Thyroid gland (tissue), 4 donors: ENCODE measurements around the gene GRIK4. TPM values are rescaled to one million over a fixed set of nuclear protein-coding genes. Genes with fewer than 3 reads are reported as not detected.

ENCODE experiments used
- DNase-seq, 2 donors: peaks; one replicate each; pipeline ENCODE4 v3.0.0-alpha.2; 2019
- H3K27ac ChIP-seq, 3 donors: fragments of 200-600 bp; sonication (generic); 1 replicate in 2 of 3; 2 replicates in 1 of 3; pipeline ENCODE4 v1.5.1; 2016 to 2019; ENCODE audit warnings: mild to moderate bottlenecking in 1 of 3, moderate library complexity in 1 of 3
- H3K27me3 ChIP-seq: fragments of 200-600 bp; sonication (generic); one replicate; pipeline ENCODE4 v1.5.1; 2019
- H3K36me3 ChIP-seq, 2 donors: fragments of 200-600 bp; sonication (generic); one replicate each; pipeline ENCODE4 v1.5.1; 2016 to 2019
- H3K4me1 ChIP-seq, 2 donors: fragments of 200-600 bp; sonication (generic); one replicate each; pipeline ENCODE4 v1.5.1; 2017 to 2019
- H3K4me3 ChIP-seq, 3 donors: fragments of 200-600 bp; sonication (generic); replicated peaks in 1 of 3; 1 replicate in 2 of 3; 2 replicates in 1 of 3; pipeline ENCODE4 v1.5.1; 2016; ENCODE audit warnings: mild to moderate bottlenecking in 1 of 3
- H3K9me3 ChIP-seq: fragments of 200-600 bp; sonication (generic); one replicate; pipeline ENCODE4 v1.5.1; 2017
- POLR2A ChIP-seq, 2 donors: fragments of 450-650 bp; IDR thresholded peaks; one replicate each; pipeline ENCODE4 v1.6.1; 2017; ENCODE audit warnings: antibody characterized with exemption in 2 of 2, mild to moderate bottlenecking in 2 of 2, moderate library complexity in 1 of 2
- WGBS, 2 donors: methylation state at CpG; one replicate each; pipeline ENCODE4 v1.1.5; 2017; 5-methylcytosine and 5-hydroxymethylcytosine counted together
- intact Hi-C: fragments of 100-400 bp; cut with DNase I; formaldehyde crosslinking; loops from one replicate; pipeline ENCODE4 v1.15.1; 2023
- total RNA-seq, 4 donors: library from RNA; depleted of rRNA; stranded (reverse); fragments of >200 nt; gene quantifications; one replicate each; pipeline ENCODE4 v1.2.3, GENCODE V29; 2016
- TF ChIP-seq, protein P1 (sequence below), 6 experiments: fragments of 200-600 bp in 3 of 6; fragments of 450-650 bp in 3 of 6; sonication (generic) in 3 of 6; IDR thresholded peaks; one replicate each; pipeline ENCODE4 v1.5.1; 2016 to 2019; ENCODE audit warnings: antibody characterized with exemption in 6 of 6, mild to moderate bottlenecking in 2 of 6, inconsistent platforms in 1 of 6, moderate library complexity in 1 of 6

The GRIK4 gene
- total RNA-seq, 4 donors from 2014 or later, result 0.54 to 3.7 (median 0.99) TPM

GRCh38 chr11:120834686-120835210 is 323.2 kb downstream of the GRIK4 start:
- no peaks in the 10 kb centered on the region for H3K27me3 ChIP-seq
- no peak overlapping the region for H3K4me3 ChIP-seq
- 84 to 85% methylated on average over 13 of the region's 13 CpGs for WGBS, 2 donors
- DNase-seq, result no peak
- H3K9me3 ChIP-seq, result no peaks in the 10 kb centered on the region
- TF ChIP-seq, protein P1, sequence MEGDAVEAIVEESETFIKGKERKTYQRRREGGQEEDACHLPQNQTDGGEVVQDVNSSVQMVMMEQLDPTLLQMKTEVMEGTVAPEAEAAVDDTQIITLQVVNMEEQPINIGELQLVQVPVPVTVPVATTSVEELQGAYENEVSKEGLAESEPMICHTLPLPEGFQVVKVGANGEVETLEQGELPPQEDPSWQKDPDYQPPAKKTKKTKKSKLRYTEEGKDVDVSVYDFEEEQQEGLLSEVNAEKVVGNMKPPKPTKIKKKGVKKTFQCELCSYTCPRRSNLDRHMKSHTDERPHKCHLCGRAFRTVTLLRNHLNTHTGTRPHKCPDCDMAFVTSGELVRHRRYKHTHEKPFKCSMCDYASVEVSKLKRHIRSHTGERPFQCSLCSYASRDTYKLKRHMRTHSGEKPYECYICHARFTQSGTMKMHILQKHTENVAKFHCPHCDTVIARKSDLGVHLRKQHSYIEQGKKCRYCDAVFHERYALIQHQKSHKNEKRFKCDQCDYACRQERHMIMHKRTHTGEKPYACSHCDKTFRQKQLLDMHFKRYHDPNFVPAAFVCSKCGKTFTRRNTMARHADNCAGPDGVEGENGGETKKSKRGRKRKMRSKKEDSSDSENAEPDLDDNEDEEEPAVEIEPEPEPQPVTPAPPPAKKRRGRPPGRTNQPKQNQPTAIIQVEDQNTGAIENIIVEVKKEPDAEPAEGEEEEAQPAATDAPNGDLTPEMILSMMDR (IDR thresholded peaks at IDR 0.05), result no peak
- TF ChIP-seq POLR2A (IDR thresholded peaks at IDR 0.05), result no peak
- no peak overlapping the region for H3K27ac ChIP-seq
- intact Hi-C loops, result no loop called here
- H3K4me1 ChIP-seq, result no peaks in the 10 kb centered on the region
- no peaks in the 10 kb centered on the region for H3K36me3 ChIP-seq

GRCh38 chr11:120835601-120836228 is 324.2 kb downstream of the GRIK4 start:
- H3K27me3 ChIP-seq, result no peaks in the 10 kb centered on the region
- H3K36me3 ChIP-seq, result no peaks in the 10 kb centered on the region
- DNase-seq, result no peak
- H3K27ac ChIP-seq, result no peak overlapping the region
- WGBS, 2 donors, result 81 to 83% methylated on average over 11 of the region's 11 CpGs
- TF ChIP-seq, protein P1 (IDR thresholded peaks at IDR 0.05), result no peak
- no peak for TF ChIP-seq POLR2A (IDR thresholded peaks at IDR 0.05)
- no peaks in the 10 kb centered on the region for H3K9me3 ChIP-seq
- intact Hi-C loops, result no loop called here
- no peaks in the 10 kb centered on the region for H3K4me1 ChIP-seq
- no peak overlapping the region for H3K4me3 ChIP-seq

DNA sequence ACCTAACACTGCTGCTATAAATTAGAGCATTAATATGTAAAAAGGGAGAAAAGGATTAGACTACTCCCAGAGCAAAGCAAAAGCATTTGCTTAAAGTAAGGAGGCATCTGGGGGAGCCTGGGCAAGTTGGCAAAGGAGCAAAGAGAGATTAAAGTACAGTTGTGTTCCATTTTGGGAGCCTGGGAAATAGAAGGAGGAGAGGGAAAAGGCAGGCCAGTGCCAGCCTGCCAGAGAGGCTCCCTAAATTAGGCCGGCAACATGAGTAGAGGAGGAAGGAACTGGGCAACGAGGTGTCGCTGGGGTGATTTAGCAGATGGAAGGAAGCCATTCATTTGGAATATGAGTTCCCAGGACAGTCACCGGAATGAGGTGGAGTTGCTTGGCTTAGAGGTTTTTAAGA is 326.1 kb downstream of the GRIK4 start:
- Histone ChIP-seq H3K4me1 (no peaks in the 10 kb centered on the region), H3K27me3 (no peaks in the 10 kb centered on the region), H3K36me3 (no peaks in the 10 kb centered on the region), H3K4me3 (no peak overlapping the region), H3K27ac (no peak overlapping the region), H3K9me3 (no peaks in the 10 kb centered on the region)
- DNase-seq, result no peak
- 74 to 85% methylated on average over 4 of the region's 4 CpGs for WGBS, 2 donors
- intact Hi-C loops, result no loop called here
- TF ChIP-seq POLR2A (IDR thresholded peaks at IDR 0.05), result no peak
- TF ChIP-seq, protein P1 (IDR thresholded peaks at IDR 0.05), result no peak

DNA sequence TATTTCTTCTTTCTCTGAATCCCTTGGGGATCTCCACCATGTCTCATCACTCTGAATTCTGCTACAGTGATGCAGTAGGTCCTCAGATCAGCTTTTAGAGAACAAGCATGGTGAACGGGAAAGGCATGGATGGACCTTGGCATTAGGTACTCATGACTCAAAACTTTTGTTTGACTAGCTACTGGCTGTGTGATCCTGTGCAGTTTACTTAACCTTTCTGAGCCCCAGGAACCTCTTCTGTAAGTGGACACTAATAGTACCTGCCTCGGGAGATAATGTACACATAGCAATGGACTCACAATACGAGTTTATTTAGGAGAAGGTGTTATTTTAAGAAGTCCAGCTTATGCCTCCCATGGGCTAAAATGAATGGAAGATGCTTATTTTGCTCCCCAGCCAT is 327.7 kb downstream of the GRIK4 start:
- Histone ChIP-seq H3K4me1 (no peaks in the 10 kb centered on the region), H3K9me3 (no peaks in the 10 kb centered on the region), H3K4me3 (no peak overlapping the region), H3K36me3 (no peaks in the 10 kb centered on the region), H3K27me3 (no peaks in the 10 kb centered on the region), H3K27ac (no peak overlapping the region)
- intact Hi-C loops, result no loop called here
- 62 to 64% methylated on average over 3 of the region's 3 CpGs for WGBS, 2 donors
- no peak for TF ChIP-seq POLR2A (IDR thresholded peaks at IDR 0.05)
- TF ChIP-seq, protein P1 (IDR thresholded peaks at IDR 0.05), result no peak
- DNase-seq, result no peak

GRCh38 chr11:120839846-120840402 is 328.4 kb downstream of the GRIK4 start:
- no peaks in the 10 kb centered on the region for H3K9me3 ChIP-seq
- no peaks in the 10 kb centered on the region for H3K36me3 ChIP-seq
- no peak for DNase-seq
- intact Hi-C loops, result no loop called here
- no peak overlapping the region for H3K27ac ChIP-seq
- WGBS, 2 donors, result 69 to 85% methylated on average over 6 of the region's 6 CpGs
- no peak overlapping the region for H3K4me3 ChIP-seq
- TF ChIP-seq, protein P1 (IDR thresholded peaks at IDR 0.05), result no peak
- no peak for TF ChIP-seq POLR2A (IDR thresholded peaks at IDR 0.05)
- H3K4me1 ChIP-seq, result no peaks in the 10 kb centered on the region
- H3K27me3 ChIP-seq, result no peaks in the 10 kb centered on the region
